ENCODE results near the gene ARMC3. TPM values are rescaled to one million over a fixed set of nuclear protein-coding genes. Genes with fewer than 3 reads are reported as not detected.
"Not testable (repeated sequence)": the region's sequence is repeated elsewhere in the genome, so short reads cannot be mapped to it uniquely, and the experiment has no call there.

The ARMC3 gene
- total RNA-seq, 6 experiments from 2014 or later, result not detected

DNA sequence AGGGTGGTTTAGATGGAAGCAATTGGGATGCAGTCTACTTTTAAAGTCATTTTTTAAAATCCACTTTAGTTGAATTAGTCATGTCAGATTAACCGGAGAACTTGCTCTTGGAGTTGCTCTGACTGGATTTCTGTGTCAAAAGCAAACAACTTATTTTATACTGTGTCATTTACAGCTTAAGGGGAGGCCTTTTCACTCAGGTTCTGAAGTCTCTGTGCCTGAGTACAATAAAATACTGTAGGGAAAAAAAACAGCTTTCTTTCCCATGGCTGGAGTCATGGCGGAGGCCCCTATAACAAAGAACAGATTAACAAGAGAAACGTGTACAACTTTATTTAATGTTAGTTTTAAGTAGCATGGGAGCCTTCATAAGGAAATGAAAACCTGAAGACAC, 128.3 kb downstream of the ARMC3 start:
- no peaks in the 10 kb centered on the region for H3K4me1 Mint-ChIP-seq (ENCODE audit: low read depth)

DNA sequence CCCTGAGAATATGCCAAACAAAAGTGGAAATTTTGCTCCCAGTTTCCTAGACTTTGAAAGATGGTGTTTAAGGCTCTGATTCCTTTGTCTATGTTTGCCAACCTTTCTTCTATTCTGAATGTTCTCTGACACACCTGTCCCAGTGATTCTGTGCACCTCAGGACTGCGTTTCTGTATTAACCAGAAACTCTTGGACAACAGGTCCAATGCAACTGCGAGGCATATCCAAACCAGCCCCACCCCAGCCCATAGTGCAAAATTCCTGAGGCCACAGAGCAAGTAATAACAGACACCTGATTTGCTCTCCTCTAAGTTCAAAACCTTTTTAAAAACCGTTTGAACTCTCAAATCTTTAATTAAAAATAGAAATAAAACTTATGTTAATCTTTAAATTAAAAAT, 130.5 kb downstream of the ARMC3 start:
- no peak overlapping the region for H3K27ac Mint-ChIP-seq
- no peak for DNase-seq
- H3K36me3 Mint-ChIP-seq (ENCODE audit: low read depth), result no peaks in the 10 kb centered on the region
- peaks cover 4% of the 10 kb centered on the region for H3K4me1 Mint-ChIP-seq (ENCODE audit: low read depth)
- H3K9me3 Mint-ChIP-seq, result no peaks in the 10 kb centered on the region
- peaks cover 8% of the 10 kb centered on the region for H3K27me3 Mint-ChIP-seq (ENCODE audit: insufficient read depth)
- TF ChIP-seq, protein P1, sequence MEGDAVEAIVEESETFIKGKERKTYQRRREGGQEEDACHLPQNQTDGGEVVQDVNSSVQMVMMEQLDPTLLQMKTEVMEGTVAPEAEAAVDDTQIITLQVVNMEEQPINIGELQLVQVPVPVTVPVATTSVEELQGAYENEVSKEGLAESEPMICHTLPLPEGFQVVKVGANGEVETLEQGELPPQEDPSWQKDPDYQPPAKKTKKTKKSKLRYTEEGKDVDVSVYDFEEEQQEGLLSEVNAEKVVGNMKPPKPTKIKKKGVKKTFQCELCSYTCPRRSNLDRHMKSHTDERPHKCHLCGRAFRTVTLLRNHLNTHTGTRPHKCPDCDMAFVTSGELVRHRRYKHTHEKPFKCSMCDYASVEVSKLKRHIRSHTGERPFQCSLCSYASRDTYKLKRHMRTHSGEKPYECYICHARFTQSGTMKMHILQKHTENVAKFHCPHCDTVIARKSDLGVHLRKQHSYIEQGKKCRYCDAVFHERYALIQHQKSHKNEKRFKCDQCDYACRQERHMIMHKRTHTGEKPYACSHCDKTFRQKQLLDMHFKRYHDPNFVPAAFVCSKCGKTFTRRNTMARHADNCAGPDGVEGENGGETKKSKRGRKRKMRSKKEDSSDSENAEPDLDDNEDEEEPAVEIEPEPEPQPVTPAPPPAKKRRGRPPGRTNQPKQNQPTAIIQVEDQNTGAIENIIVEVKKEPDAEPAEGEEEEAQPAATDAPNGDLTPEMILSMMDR (IDR thresholded peaks at IDR 0.05), result no peak
- no peak overlapping the region for H3K4me3 Mint-ChIP-seq

More for the DNA sequence above, 128.3 kb downstream of the ARMC3 start:
- DNase-seq, result no peak
- TF ChIP-seq, protein P1 (IDR thresholded peaks at IDR 0.05), result no peak
- no peaks in the 10 kb centered on the region for H3K36me3 Mint-ChIP-seq (ENCODE audit: low read depth)
- peaks cover 16% of the 10 kb centered on the region for H3K27me3 Mint-ChIP-seq (ENCODE audit: insufficient read depth)
- H3K27ac Mint-ChIP-seq, result no peak overlapping the region
- no peaks in the 10 kb centered on the region for H3K9me3 Mint-ChIP-seq
- no peak overlapping the region for H3K4me3 Mint-ChIP-seq

DNA sequence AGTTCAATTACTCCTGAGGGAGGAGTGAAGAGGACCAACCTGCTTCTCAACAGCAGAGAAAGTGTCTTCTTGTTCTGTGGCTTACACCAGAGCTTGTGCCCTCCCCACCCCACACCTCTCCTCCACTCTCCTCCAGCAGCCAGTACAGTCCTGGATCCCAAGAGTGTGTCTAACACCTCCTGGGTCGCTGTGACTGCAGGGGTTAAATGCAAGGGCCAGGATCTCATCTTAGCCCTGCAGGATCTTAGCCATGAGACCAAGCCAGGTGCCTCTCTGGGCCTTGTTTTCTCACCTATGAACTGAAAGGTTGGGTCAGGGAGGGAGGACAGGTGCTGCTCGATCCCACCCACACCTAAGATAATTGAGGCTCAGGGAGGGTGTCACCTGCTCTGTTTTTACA, 133.1 kb downstream of the ARMC3 start:
- Mint-ChIP-seq H3K4me1 (ENCODE audit: low read depth) (peaks cover 18% of the 10 kb centered on the region), H3K4me3 (no peak overlapping the region), H3K27ac (no peak overlapping the region), H3K36me3 (ENCODE audit: low read depth) (no peaks in the 10 kb centered on the region), H3K9me3 (no peaks in the 10 kb centered on the region), H3K27me3 (ENCODE audit: insufficient read depth) (peaks cover 8% of the 10 kb centered on the region)
- DNase-seq, result no peak
- TF ChIP-seq, protein P1 (IDR thresholded peaks at IDR 0.05), result no peak

DNA sequence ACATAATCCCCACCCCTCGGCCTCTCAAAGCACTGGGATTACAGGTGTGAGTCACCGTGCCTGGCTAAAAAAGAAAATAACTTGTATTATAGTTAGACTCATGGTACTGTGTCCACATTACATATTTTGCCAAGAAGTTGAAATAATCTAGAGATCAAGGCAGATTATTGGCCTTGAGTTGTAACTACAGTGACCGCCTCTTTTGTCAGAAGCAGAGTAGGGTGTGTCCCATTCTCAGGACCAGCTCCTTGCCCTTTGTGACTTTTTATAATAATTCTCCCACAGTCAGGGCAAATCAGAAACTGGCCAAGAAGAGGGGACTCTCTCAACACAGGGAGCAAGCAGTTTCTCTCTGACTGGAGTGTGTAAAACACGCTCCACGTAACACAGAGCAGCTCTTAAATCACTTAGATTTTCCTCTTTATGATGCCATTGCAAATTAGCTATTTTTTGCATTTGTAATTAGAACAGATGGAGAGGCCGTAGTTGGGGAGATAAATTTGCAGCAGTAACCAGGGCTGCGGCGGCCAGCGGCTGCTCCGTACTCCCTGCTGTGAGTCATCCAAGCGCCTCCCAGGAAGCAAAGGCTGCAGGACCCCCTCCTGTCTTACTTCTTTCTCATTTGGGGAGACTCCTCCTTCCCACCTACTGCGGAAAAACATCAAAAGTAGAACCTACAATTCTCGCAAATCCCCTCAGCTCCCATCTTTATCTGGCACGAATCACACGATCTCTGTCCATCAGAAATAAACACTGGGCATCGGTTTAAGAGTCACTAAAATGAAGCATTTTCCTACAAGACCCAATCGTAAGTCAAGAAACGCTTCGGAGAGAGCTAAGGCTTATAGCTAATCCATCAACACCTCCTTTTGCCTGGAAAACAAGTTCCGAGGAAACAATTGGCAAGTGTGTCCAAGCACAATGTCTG, 135.5 kb downstream of the ARMC3 start:
- Mint-ChIP-seq H3K27ac (no peak overlapping the region), H3K27me3 (ENCODE audit: insufficient read depth) (peaks cover 3% of the 10 kb centered on the region; the same call in 1 of the 2 replicates), H3K9me3 (no peaks in the 10 kb centered on the region), H3K36me3 (ENCODE audit: low read depth) (no peaks in the 10 kb centered on the region), H3K4me1 (ENCODE audit: low read depth) (peaks cover 18% of the 10 kb centered on the region), H3K4me3 (peak overlapping the region; percentile 65)
- TF ChIP-seq, protein P1 (IDR thresholded peaks at IDR 0.05), result no peak
- DNase-seq, result no peak

DNA sequence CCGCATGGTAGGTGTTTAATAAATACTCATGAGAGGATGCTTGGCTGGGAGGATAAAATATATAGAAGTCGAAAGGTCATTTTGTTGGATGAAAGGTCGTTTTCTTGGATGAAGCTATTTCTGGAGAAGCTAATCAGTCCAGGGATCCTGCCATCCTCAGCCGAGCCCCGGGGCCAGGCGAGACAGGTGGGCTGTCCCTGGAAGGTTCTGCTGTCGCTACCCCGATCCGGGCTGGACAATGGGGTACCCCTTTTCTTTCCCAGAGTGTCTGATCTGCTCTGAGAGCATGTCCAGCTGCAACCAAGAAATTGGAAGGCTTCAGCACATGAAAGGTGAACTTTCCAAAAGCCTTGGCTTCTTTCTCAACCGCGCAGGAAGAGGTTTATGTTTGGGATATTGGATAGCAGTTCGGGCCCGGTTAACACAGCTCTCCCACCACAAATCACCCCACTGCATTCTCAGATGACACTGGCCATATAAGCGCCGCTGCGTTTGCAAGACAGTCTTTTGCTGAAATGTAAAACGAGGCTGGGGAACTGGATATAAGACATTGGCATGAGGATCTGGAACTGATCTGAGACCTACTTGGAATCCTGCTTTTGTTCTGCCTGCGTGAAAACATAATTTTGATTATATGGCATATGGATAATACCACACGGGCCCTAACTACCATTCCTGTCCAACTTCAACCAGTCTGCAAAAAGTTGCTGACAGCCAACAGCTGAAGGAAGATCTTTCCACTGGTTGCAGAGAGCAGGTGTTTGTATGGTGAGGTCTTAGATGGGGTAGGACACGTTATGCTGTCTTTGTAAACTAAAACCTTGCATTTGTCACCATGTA, 136.3 kb downstream of the ARMC3 start:
- TF ChIP-seq, protein P1 (IDR thresholded peaks at IDR 0.05), result no peak
- Mint-ChIP-seq H3K27ac (no peak overlapping the region), H3K4me3 (no peak overlapping the region), H3K27me3 (ENCODE audit: insufficient read depth) (peaks cover 3% of the 10 kb centered on the region; the same call in 1 of the 2 replicates), H3K9me3 (no peaks in the 10 kb centered on the region), H3K4me1 (ENCODE audit: low read depth) (peaks cover 18% of the 10 kb centered on the region), H3K36me3 (ENCODE audit: low read depth) (no peaks in the 10 kb centered on the region)
- DNase-seq, result no peak

DNA sequence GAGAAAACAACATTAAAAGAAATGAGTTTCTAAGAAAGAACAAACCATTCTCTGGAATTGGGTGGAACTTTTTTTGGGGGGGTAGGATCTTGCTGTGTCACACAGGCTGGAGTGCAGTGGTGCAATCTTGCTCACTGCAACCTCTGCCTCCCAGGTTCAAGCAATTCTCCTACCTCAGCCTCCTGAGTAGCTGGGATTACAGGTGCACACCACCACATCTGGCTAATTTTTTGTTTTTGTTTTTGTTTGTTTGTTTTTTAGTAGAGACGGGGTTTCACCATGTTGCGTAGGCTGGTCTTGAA, 136.9 kb downstream of the ARMC3 start:
- DNase-seq; H3K9me3 Mint-ChIP-seq; H3K27me3 Mint-ChIP-seq (ENCODE audit: insufficient read depth); H3K4me3 Mint-ChIP-seq; H3K36me3 Mint-ChIP-seq (ENCODE audit: low read depth); H3K27ac Mint-ChIP-seq: not testable (repeated sequence)
- peaks cover 18% of the 10 kb centered on the region for H3K4me1 Mint-ChIP-seq (ENCODE audit: low read depth)
